Hepatocyte (in vitro differentiated cells): ENCODE data around the gene C4orf50.
"Not testable (repeated sequence)": the region's sequence is repeated elsewhere in the genome, so short reads cannot be mapped to it uniquely, and the experiment has no call there.

Source experiments
- EZH2 ChIP-seq: fragments of 200-600 bp; sonication (generic); IDR thresholded peaks from 2 replicates; pipeline ENCODE4 v1.6.1; 2016; ENCODE audit warnings: antibody characterized with exemption, mild to moderate bottlenecking, borderline replicate concordance
- TF ChIP-seq, protein P1 (sequence below): fragments of 200-600 bp; sonication (generic); IDR thresholded peaks from 2 replicates; pipeline ENCODE4 v1.5.1; 2016; ENCODE audit warnings: antibody characterized with exemption, mild to moderate bottlenecking; ENCODE audit not compliant: poor library complexity

DNA sequence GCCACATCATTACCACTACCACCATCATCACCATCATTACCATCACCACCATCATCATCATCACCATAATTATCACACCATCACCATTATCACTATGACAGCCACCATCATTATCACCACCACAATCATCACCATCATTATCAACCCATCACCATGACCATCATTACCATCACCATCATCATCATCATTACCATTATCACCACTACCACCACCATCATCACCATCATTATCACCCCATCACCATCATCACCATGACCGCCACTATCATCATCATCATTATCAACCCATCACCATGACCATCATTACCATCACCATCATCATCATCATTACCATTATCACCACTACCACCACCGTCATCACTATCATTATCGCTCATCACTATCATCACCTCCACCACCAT lies 161.9 kb downstream of the C4orf50 start:
- TF ChIP-seq, protein P1, sequence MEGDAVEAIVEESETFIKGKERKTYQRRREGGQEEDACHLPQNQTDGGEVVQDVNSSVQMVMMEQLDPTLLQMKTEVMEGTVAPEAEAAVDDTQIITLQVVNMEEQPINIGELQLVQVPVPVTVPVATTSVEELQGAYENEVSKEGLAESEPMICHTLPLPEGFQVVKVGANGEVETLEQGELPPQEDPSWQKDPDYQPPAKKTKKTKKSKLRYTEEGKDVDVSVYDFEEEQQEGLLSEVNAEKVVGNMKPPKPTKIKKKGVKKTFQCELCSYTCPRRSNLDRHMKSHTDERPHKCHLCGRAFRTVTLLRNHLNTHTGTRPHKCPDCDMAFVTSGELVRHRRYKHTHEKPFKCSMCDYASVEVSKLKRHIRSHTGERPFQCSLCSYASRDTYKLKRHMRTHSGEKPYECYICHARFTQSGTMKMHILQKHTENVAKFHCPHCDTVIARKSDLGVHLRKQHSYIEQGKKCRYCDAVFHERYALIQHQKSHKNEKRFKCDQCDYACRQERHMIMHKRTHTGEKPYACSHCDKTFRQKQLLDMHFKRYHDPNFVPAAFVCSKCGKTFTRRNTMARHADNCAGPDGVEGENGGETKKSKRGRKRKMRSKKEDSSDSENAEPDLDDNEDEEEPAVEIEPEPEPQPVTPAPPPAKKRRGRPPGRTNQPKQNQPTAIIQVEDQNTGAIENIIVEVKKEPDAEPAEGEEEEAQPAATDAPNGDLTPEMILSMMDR: not testable (repeated sequence)
- TF ChIP-seq EZH2: not testable (repeated sequence)
